Keratinocyte (primary cell): ENCODE measurements around the gene SPSB4. TPM values are rescaled to one million over a fixed set of nuclear protein-coding genes. Genes with fewer than 3 reads are reported as not detected.

Experiments
- DNase-seq: peaks from one replicate; pipeline ENCODE4 v3.0.0-alpha.2; 2011; ENCODE audit warnings: low read depth, missing footprints, low spot score
- FAIRE-seq: peaks from 2 replicates; lab custom pipeline; 2011; peaks lifted over from hg19 to GRCh38; lab: Jason Lieb, UNC
- H2AFZ ChIP-seq: 2 replicates; pipeline ENCODE4 v1.6.0; 2012; ENCODE audit warnings: low read length, control low read depth, inconsistent platforms; ENCODE audit not compliant: control insufficient read depth
- H3K27ac ChIP-seq: 2 replicates; pipeline ENCODE4 v1.5.1; 2011; ENCODE audit warnings: low read length; ENCODE audit not compliant: control insufficient read depth, insufficient read depth
- H3K27me3 ChIP-seq: 3 replicates; pipeline ENCODE4 v1.6.0; 2011; ENCODE audit warnings: low read length; ENCODE audit not compliant: control insufficient read depth, insufficient read depth; ENCODE audit errors: extremely low read depth
- H3K36me3 ChIP-seq, 2 experiments: 2 replicates in 1 of 2; 3 replicates in 1 of 2; pipeline ENCODE4 v1.5.1; 2011; ENCODE audit warnings: low read length in 2 of 2, mild to moderate bottlenecking in 1 of 2; ENCODE audit not compliant: control insufficient read depth in 2 of 2, insufficient read depth in 2 of 2; ENCODE audit errors: extremely low read depth in 1 of 2
- H3K4me1 ChIP-seq: 3 replicates; pipeline ENCODE4 v1.5.1; 2011; ENCODE audit warnings: low read length; ENCODE audit not compliant: control insufficient read depth, insufficient read depth; ENCODE audit errors: extremely low read depth
- H3K4me2 ChIP-seq: 3 replicates; pipeline ENCODE4 v1.6.0; 2011; ENCODE audit warnings: low read depth, low read length; ENCODE audit not compliant: control insufficient read depth, insufficient read depth; ENCODE audit errors: extremely low read depth
- H3K4me3 ChIP-seq, 3 experiments: fragments of 200-600 bp in 1 of 3; sonication (generic) in 1 of 3; 2 replicates in 2 of 3; 3 replicates in 1 of 3; pipeline ENCODE4 v1.5.1; 2011 to 2016; ENCODE audit warnings: low read length in 3 of 3, mild to moderate bottlenecking in 3 of 3, control low read depth in 2 of 3, inconsistent platforms in 1 of 3, low read depth in 1 of 3, mixed read lengths in 1 of 3, mixed run types in 1 of 3, moderate library complexity in 1 of 3; ENCODE audit not compliant: control insufficient read depth in 2 of 3, insufficient read depth in 2 of 3; ENCODE audit errors: extremely low read depth in 1 of 3
- H3K79me2 ChIP-seq: 2 replicates; pipeline ENCODE4 v1.6.0; 2012; ENCODE audit warnings: low read length; ENCODE audit not compliant: control insufficient read depth, insufficient read depth
- H3K9ac ChIP-seq: 3 replicates; pipeline ENCODE4 v1.6.0; 2011; ENCODE audit warnings: low read length; ENCODE audit not compliant: control insufficient read depth, insufficient read depth; ENCODE audit errors: extremely low read depth
- H3K9me1 ChIP-seq: 3 replicates; pipeline ENCODE4 v1.6.0; 2011; ENCODE audit warnings: low read length; ENCODE audit not compliant: control insufficient read depth, insufficient read depth; ENCODE audit errors: extremely low read depth
- H3K9me3 ChIP-seq: 2 replicates; pipeline ENCODE4 v1.5.1; 2012; ENCODE audit warnings: low read depth, low read length; ENCODE audit not compliant: control insufficient read depth
- H4K20me1 ChIP-seq: 3 replicates; pipeline ENCODE4 v1.6.0; 2011; ENCODE audit warnings: low read length; ENCODE audit not compliant: control insufficient read depth, insufficient read depth; ENCODE audit errors: extremely low read depth
- EZH2 ChIP-seq: IDR thresholded peaks from one replicate; pipeline ENCODE4 v1.6.1; 2012; ENCODE audit warnings: inconsistent platforms, mild to moderate bottlenecking, low read length, moderate library complexity
- dilution Hi-C: fragments of 300-500 bp; cut with MboI; formaldehyde crosslinking; loops from one replicate; pipeline ENCODE4 v1.7.0; 2020; ENCODE audit warnings: low sequenced_read_pairs; ENCODE audit not compliant: extremely low pct_ligation_motif_present
- polyA plus RNA-seq, 5 experiments: library from polyadenylated mRNA; depleted of rRNA in 3 of 5; stranded (reverse) in 3 of 5; stranded (forward) in 1 of 5; unstranded in 1 of 5; fragments of >200 nt; gene quantifications; 1 replicate in 1 of 5; 2 replicates in 3 of 5; 3 replicates in 1 of 5; pipeline versions ENCODE4 v1.2.1 to v1.2.3, GENCODE V29; 2011 to 2012; ENCODE audit warnings: missing spikeins in 2 of 5, low read depth in 1 of 5, low replicate concordance in 1 of 5
- TF ChIP-seq, protein P1 (sequence below), 3 experiments: IDR thresholded peaks in 1 of 3; conservative IDR thresholded peaks in 1 of 3; optimal IDR thresholded peaks in 1 of 3; 2 replicates in 2 of 3; 3 replicates in 1 of 3; pipeline versions ENCODE3 to v1.5.1; 2011; ENCODE audit warnings: low read length in 3 of 3, mild to moderate bottlenecking in 3 of 3, moderate library complexity in 2 of 3, control low read depth in 1 of 3, inconsistent platforms in 1 of 3; ENCODE audit not compliant: insufficient read depth in 2 of 3; ENCODE audit errors: extremely low read depth in 1 of 3

SPSB4 gene
- polyA plus RNA-seq, 1 donor (not counting 4 experiments of a cell fraction or from before 2014, with no cell fraction given), result not detected

DNA sequence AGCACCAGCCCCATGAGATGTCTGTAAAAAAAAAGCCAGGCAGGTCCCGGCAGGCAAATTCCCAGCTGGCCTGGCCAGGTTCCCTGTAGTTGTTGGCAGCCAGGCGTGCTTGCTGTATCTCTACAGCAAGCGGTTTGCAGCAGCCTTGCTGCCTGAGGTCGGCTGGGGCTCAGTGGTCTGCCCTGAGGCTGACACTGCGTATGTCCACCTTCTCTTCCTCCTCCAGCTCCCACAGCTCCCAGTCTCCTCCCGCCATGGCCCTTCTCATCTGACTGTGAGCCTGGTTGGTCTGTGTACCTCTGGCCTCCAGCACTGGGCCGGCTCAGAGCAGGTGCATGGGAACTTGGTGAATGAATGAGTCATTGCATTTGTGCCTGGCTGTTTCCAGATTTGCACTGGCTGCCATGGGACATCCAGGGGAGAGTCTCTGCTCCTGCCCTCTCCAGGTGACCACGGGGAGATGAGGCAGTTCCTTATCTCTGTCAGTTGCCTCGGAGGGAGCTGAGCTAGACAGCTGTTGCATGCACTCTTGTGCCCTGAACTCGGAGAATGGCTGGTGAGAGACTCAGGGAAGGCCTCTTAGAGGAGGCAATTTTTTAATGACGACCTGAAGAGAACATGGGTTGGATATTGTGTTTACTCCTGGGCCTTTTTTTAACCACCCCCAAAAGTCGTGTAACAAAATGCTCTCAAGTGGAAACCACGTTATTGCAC is 43.0 kb downstream of the SPSB4 start:
- peak; percentile 13 for FAIRE-seq
- Histone ChIP-seq H3K9ac (no peak overlapping the region), H3K4me3 (no peak overlapping the region), H3K9me1 (no peaks in the 10 kb centered on the region), H3K27ac (no peak overlapping the region), H3K4me1 (peaks cover 7% of the 10 kb centered on the region), H3K36me3 (no peaks in the 10 kb centered on the region), H2AFZ (no peak overlapping the region), H3K79me2 (no peaks in the 10 kb centered on the region), H3K27me3 (no peaks in the 10 kb centered on the region), H3K4me2 (peak overlapping the region; percentile 25), H4K20me1 (no peaks in the 10 kb centered on the region), H3K9me3 (no peaks in the 10 kb centered on the region)
- no peak for DNase-seq
- no peak for TF ChIP-seq EZH2
- TF ChIP-seq, protein P1, sequence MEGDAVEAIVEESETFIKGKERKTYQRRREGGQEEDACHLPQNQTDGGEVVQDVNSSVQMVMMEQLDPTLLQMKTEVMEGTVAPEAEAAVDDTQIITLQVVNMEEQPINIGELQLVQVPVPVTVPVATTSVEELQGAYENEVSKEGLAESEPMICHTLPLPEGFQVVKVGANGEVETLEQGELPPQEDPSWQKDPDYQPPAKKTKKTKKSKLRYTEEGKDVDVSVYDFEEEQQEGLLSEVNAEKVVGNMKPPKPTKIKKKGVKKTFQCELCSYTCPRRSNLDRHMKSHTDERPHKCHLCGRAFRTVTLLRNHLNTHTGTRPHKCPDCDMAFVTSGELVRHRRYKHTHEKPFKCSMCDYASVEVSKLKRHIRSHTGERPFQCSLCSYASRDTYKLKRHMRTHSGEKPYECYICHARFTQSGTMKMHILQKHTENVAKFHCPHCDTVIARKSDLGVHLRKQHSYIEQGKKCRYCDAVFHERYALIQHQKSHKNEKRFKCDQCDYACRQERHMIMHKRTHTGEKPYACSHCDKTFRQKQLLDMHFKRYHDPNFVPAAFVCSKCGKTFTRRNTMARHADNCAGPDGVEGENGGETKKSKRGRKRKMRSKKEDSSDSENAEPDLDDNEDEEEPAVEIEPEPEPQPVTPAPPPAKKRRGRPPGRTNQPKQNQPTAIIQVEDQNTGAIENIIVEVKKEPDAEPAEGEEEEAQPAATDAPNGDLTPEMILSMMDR (optimal IDR thresholded peaks at IDR 0.05 in 1 of 3, IDR thresholded peaks at IDR 0.05 in 1 of 3, conservative IDR thresholded peaks at IDR 0.05 in 1 of 3; ENCODE audit: extremely low read depth in 1 of 3, insufficient read depth in 2 of 3, low read length in 3 of 3), result no peak
- dilution Hi-C loops, result no loop called here

DNA sequence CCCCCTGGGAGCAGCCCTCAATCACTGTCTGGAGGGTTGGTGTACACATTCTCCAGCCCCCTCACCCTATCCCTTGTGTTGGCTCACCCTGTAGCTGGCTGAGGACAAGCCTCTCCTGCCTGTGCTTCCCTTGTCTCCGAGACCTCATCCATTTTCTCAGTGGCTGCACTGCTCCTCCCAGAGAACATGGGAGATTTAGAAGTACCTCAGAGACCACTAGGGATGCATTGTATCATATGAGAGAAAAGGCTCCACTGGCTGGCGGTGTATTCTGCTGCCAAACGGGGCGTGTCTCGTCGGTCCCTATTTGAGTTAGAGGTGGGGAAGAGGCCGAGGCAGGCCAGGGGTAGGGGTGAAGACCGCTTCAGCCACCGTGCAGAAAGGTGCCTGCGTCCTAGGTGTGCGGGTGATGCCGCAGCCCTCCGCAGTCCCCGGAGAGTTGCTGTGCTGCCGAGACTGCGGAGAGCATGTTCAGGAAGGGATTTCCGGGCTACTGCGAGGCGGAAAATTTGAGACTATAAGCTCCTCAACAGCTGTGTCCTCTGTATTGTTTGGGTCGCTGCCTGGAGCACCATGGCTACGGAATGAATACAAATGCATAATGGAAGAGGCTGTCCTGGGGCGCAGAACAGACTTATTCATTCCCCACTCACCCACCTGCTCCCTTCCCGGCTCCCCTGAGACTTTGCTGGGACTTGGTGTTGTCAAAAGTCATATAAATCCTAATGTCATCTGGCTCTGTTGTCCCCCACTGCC is 43.8 kb downstream of the SPSB4 start:
- H3K79me2 ChIP-seq, result no peaks in the 10 kb centered on the region
- no peak overlapping the region for H3K9ac ChIP-seq
- H3K4me2 ChIP-seq, result no peak overlapping the region
- H3K4me3 ChIP-seq, result no peak overlapping the region
- no peak for DNase-seq
- no peaks in the 10 kb centered on the region for H3K36me3 ChIP-seq
- no peak overlapping the region for H3K27ac ChIP-seq
- H4K20me1 ChIP-seq, result no peaks in the 10 kb centered on the region
- H3K4me1 ChIP-seq, result peaks cover 7% of the 10 kb centered on the region
- H3K27me3 ChIP-seq, result no peaks in the 10 kb centered on the region
- FAIRE-seq, result no peak
- no peak for TF ChIP-seq EZH2
- TF ChIP-seq, protein P1 (optimal IDR thresholded peaks at IDR 0.05 in 1 of 3, IDR thresholded peaks at IDR 0.05 in 1 of 3, conservative IDR thresholded peaks at IDR 0.05 in 1 of 3; ENCODE audit: extremely low read depth in 1 of 3, insufficient read depth in 2 of 3, low read length in 3 of 3), result no peak
- no peaks in the 10 kb centered on the region for H3K9me3 ChIP-seq
- no peak overlapping the region for H2AFZ ChIP-seq
- no peaks in the 10 kb centered on the region for H3K9me1 ChIP-seq
- dilution Hi-C loops, result no loop called here
